AML-193 (cell line): Measurements from ENCODE around the gene CSF1.

Source experiments
- DNase-seq, 2 experiments: peaks; one replicate each; lab custom pipeline; 2025; lab: John Stamatoyannopoulos, UW

CSF1 gene

GRCh38 chr1:109901524-109902145 is 9.0 kb upstream of the CSF1 start:
- no peak for DNase-seq

DNA sequence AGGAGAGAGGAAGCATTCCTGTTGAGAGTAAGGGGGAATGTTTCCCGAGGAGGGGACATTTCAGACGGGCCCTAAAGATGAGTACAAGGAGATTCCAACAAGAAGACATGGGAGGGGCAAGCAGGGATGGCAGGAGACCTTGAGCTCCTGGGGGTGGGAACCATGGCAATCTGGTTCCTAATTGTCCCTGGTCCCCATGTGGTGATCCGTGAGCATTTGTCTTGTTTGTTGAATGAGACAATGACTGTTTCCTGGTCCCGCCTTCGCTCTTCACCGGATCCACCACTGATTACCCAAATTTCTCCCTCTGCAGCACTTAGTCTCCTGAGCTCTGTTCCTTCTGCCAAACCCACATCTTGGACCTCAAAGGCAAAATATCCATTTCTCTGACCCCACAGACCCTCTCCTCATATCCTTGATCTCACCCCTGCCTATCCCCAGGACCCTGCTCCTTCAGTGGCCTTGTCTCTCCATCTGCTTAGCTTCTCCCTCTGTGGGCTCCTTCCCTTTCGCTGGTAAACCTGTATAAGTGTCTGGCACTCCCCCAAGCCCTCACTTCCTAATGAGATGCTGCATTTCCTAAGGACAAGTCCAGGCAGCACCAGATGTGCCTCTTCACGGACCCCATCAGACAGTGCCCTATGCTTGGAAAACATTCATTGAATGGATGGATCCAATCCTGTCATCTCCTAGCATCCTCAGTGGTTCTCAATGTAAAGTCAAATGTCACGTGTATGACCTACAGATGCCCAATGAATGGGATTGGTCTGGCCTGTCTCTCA is 8.3 kb upstream of the CSF1 start:
- no peak for DNase-seq

DNA sequence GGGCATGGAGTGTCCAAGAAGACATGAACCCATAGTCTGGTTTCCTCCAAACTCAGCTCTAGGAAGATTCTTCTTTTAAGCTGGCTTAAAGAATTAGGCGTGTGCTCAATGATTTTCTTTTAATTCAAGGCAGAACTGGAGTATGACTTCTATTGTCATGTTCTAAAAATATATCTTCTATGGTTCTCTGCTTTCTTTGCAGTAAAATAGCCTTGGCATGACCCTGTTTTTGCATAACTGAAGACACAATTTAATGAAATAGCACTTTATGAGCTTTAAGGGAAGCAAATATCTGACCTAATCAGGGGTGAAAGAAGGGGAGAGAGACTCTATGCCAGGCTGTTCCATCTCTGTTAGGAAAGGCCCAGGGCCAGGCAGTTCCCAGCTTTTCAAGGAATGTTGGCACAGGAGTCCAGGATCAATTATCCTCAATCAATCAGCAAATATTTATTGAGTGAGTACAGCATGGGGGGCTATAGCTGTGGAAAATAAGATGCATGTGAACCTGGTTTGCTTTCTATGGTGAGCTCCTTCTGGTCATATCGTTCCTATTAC is 7.2 kb upstream of the CSF1 start:
- DNase-seq: no peak

- DNase-seq: no peak
These were observed 6.4 kb upstream of the CSF1 start for GRCh38 chr1:109904105-109904817.

DNA sequence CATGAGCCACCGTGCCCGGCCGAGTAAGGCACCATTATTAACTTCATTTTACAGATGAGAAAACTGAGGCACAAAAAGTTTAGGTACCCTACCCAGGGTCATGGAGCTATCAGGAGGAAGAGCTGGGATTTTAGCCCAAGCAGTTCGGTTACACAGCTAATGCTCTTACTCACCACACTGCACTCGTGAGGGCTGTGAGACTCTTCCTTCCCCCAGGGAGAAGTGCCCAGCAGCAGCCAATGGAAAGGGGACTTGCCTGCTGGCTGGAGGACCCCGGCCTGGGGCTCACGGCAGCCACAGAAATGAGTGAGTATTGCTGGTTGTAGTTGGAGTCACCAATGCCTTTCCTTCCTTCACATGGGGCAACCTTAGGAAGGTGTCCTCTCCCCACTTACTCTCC is 5.2 kb upstream of the CSF1 start:
- no peak for DNase-seq

DNA sequence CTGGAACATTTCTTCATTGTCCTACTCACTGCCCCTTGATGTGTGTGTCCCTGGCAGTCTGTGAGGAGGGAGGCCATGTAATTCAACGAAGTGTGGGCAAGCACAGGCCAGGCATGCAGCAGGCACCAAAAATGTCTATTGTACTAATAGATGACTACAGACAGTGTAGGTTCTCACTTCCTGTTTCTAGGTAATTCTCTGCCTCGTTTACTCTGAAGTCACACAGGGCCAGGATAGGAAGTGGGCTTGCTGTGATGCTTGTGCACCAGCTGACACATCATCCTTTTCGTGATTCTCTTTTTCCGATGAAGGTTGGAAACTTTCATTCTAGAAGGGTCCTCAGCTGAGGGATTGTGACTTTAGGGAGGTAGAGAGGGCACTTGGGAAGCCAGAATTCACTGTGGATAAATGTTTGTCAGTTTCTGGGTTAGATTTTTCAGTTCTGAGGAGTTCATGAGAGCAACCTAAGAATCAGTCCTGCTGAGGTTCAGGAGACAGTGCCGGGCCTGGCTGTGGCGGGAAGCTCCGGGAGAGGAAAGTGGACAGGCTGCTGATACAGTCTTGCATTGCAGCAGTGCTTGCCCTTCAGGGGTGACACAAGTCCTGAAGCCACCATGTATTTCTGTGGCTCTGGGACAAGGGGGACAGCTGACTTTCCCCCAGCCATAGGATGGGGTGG is 4.3 kb upstream of the CSF1 start:
- DNase-seq: peak in 1 of 2 experiments; percentile 14

- no peak for DNase-seq
These were observed 3.8 kb upstream of the CSF1 start for GRCh38 chr1:109906839-109907180.

DNA sequence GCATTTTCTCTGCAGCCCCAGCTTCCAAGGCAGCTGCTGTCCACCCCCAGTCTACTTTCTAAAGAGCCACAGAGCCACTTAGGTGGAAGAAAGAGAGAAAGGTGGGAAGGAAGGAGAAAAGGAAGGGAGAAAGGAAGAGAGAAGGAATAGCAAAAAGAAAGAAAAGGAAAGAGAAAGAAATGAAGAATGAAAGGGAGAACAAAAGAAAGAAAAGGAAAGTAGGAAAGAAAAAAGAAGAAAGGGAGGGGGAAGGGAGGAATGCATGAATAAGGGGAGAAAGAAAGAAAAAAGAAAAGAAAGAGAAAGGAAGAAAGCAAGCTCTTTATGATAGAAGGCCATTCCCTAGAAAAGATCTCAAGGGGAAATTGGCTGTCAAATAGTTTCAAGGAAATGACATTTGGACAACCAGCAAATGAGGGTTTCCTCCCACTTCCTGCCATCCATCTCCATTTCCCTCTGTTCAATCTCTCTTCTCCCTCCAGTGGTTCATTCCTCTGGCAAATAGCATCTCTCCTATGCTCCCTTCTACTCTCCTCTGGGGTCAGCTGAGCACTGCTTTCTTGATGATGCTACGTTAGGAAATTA is 3.4 kb upstream of the CSF1 start:
- no peak for DNase-seq

DNA sequence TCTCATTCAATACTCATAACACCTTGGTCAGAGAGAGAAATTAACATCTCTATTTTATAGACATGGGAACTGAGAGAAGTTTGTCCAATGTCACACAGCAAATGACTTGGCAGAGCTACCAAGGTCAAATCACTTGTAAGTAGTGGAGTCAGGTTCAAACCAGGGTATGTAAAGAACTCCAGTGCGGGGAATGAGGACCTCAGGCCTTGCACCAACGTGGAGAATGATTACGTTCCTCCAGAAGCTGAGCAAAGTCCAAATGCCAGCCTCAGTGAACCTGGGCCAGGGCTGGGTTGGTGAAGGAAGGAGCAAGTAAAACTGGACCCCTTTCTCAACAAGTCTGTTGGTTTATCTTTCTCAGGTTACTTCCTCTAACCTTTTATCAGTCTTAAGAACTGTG is 1.8 kb upstream of the CSF1 start:
- no peak for DNase-seq

DNA sequence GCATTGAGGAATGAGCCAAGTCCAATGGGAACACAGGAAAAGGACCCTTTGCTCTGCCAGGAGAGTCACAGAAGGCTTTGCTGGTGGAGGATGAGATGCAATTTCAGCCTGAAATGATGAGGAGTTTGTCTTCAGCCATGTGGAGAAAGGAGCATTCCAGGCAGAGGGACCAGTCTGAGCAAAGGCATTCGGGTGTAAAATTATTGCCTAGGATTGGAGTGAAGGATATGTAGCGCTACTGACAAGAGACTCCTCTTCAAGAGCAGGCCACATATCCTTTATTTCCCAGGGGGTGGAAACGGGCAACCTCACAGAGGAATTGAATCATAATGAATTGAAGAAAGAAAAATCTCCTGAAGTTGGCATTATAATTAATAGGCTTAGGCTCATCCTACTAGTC is 1.1 kb upstream of the CSF1 start:
- DNase-seq: no peak

DNA sequence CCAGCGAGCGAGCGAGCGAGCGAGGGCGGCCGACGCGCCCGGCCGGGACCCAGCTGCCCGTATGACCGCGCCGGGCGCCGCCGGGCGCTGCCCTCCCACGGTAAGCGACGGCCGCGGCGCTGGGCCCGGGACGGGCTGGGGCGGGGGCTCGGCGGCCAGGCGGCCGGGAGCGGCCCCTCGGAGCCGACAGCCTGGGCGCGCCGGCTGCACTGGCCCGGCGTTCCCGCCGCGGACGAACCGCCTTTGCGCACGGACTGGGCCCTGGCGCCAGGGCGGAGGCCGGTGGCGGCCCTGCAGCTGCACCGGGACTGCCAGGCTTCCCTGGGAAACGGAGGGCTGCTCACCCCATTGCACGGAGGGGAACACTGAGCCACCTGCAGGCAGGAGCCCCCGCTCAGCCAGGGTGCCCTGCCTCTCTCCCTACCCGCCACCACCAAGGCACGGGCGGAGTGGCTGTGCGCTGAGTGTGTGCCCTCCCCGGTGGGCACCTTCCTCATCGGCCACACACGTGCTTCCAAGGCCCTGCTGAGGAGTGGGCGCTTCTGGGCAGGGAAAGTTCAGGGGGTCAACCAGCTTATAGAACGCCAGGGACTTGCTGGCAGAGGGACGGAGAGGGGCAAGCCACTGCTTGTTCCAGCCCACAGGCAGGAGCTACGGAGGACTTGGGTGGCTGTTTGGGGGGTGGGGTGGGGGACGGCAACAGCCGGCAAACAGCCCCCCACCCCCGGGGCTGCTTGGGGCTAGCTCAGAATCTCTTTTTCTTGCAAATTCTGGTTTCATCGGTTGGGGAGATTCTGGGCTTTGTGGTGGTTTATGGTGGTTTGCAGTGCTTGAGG is 532 bp downstream of the CSF1 start:
- DNase-seq: no peak

DNA sequence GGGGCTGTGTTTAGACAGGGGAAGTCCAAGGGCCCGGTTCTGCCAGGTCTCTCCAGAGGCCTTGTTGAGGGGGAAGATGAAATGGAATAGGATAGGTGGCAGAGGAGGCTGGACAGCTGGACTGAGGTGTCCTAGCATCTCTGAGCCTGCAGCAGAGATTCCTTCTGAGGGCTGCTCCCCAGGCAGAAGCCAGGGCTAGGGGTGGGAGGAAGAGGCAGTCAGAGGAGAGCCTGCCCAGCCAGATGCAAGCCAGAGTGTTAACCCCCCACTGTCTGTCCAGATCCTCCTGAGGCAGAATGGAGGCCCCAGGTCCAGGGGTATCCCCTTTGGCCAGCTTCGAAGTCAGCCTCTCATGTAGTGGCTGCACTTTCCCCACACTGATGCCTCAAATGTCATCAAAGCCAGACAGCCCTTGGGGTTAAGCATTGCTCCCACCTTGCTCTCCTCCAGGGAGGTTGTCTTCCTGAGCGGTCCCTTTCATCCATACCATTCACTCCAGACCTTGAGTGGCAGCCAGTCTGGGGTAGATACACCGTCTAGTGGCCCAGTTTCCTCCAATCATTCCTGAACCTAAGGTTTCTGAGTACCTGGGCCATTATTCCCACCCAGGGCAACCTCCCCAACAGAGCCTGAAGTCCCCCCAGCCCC is 1.7 kb downstream of the CSF1 start:
- no peak for DNase-seq

GRCh38 chr1:109912873-109913272 is 2.2 kb downstream of the CSF1 start:
- DNase-seq: no peak

DNA sequence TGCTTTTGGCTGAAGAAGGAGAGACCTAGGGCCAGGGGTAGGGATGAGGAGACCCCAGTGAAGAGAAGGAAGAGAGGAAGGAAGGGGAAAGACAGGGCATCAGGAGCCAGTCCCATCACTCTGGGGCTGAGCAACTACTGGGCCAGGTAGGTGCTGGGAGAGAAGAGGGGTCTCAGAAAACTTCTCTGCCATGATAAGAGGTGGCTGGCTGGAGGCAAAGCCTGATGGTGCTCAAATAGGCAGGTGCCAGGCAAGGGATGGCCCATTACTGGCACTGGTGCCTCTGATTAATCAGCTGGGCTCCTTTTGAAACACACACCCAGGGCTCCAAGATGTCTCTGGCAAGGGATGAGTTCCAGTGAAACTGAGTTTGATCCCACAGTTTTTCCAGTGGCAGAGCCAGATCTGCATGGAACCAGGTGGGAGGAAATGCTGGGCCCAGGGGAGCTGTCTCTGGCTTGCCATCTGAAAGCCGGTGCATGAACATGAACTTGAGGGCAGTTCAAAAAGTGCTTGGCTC is 2.8 kb downstream of the CSF1 start:
- no peak for DNase-seq

- DNase-seq: no peak
These were observed 4.1 kb downstream of the CSF1 start for GRCh38 chr1:109914587-109915240.

DNA sequence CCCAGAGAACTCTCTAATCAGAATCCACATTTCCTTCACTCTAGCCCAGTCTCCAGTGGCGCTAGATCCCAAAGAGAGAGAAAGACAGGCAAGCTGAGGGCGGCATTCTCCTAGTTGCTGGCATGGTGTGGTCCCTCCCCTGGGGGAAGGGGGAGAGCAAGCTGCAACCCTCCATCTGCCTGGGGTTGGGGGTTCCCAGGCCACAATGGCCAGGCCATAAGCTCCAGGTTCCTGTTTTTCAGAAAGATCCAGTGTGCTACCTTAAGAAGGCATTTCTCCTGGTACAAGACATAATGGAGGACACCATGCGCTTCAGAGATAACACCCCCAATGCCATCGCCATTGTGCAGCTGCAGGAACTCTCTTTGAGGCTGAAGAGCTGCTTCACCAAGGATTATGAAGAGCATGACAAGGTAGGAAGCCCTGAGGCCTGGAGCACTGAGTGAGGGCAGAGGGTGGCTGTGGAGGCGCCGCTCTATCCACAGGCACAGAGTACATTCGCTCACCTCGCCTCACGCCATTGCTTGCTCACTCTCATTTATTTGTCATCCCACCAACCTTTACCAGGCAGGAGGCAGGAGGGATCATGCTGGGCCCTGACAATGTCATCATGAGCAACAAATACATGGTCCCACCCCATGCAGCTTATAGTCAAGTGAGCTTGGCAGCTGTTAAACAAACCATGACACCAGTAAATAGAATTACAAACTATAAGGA is 6.6 kb downstream of the CSF1 start:
- DNase-seq: no peak

DNA sequence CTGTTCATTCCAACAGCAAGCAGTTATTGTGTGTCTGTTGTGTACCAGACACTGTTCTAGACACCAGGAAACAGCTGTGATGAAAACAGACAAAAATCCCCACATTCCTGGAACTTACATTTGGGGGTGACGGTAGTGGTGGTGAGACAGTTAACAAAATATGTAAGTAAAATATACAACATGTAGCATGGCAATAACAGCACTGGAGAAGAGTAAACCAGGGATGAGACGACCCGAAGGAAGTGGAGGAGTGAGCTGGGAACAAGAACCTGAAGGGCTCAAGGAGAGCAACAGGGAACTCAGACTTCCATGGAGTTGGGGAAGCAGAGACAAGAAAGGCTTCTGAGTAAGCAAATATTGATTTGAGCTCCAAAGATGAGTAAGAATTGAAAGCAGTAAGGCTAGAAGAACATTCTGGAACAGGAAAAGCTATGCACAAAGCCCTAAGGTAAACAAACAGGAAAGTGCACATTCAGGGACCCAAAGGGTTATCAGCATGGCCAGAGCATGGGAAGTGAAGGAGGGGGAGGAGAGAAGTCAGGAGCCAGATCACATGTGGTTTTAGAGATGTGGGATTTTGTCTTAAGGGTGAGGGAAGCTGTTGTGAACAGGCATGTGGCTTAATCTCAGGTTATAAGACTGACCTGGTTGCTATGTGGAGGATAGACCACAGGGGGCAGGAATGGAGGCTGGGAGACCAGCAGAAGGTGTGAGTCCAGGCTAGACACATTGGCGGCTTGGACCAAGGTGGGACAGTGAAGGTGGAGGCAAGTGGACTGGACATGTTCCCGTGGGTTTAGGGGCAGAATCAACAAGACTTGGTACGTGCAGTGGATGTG is 7.3 kb downstream of the CSF1 start:
- no peak for DNase-seq

GRCh38 chr1:109918671-109919070 is 8.0 kb downstream of the CSF1 start:
- no peak for DNase-seq
